ENCODE data around the gene RAPGEF1.

RAPGEF1 gene

DNA sequence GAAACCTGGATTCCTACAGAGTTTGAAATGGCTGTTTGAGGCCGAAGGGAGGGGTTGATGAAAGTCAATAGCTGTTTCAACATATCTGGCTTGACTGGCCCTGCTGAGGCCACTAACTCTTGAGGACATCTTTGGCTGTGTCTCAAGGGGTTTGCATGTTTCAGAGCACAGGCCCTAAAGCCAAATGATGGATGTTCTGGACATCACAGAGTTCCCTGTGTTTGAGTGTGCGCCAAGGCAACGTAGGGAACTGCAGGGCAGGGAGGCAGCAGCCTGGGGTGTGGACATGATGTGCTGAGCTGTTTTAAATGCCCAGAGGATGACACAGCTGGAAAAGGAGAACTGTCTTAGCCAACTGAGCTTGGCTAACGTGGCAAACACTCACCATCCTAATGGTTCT lies 89.6 kb downstream of the RAPGEF1 start:
- DNase-seq (ENCODE audit: low read depth, low spot score): no peak

DNA sequence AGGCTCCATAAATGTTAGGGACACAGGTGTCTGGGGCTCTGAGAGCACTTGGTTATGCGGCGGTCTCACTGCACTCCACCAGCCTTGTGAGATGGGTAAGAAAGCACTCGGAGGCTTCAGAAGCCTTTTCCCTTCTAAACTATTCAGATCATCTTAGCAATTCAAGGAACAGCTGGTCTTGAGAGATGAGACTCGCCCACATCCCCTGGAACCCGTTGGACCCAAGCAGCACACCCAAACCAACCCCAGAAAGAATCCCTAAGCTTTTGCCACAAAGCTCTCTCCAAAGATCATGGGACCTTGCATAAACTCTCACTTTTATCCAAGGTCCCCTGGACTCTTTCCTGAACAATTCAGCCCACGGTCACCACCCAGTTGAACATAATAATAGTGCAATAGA lies 90.2 kb downstream of the RAPGEF1 start:
- DNase-seq (ENCODE audit: low read depth, low spot score): no peak

DNA sequence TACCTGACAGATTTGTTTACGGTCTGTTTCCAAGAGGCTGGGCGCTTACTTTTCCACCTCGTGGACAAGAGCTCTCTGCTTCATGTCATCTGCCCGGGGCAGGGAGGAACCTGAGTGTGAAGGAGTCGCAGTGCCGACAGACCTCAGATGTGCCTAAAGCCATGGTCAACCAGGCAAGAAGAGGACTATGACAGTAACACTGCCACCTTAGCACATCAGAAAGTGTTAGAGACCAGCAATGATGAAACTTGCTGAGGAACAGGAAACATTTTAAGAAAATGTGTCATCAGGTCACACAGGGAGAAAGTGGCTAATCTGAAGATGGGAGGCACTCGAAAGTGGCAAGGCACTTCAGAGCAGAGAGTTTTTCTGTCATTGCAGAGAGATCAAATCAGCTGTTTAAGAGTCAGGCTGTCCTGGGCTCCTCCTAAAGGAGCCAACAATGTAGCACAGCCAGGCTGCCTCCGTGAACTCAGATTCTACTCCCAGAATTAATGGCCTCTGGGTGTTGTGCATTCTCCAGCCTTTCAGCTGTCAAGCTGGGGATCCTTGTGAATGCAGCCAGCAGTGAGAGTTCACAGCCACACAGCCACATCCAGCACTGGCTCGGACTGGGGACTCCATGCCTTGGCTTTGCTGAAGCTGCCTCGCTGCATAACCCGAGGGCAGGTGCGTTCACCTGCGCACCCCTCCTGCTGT lies 94.6 kb downstream of the RAPGEF1 start:
- no peak for DNase-seq (ENCODE audit: low read depth, low spot score)

DNA sequence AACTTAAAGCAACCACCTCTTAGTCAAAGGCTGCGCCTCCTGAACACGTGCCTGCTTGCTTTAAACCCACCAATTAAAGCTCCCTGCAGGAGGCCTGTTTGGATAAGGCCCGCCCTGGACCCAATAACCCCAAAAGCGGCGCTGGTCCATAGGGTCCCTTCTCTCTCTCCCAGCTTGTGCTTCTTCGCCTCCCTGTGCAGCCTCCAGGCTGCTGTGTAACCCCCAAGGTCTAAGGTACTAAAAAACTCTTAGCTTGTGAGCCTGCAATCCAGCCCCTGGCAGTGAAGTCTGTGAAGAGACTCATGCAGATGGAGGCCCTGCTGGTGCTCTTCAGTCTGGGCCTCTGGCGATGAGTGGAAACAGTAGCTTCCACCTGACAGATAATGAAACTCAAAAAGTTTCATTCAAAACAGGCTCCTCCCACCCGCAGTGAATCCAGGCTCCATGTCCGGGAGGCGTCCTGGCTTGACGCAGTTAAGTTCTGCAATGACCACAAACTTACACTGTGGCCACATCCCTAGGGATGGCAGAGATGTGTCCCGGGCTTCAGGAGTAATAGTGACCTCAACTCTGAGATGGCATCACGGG lies 97.3 kb downstream of the RAPGEF1 start:
- no peak for DNase-seq (ENCODE audit: low read depth, low spot score)

DNA sequence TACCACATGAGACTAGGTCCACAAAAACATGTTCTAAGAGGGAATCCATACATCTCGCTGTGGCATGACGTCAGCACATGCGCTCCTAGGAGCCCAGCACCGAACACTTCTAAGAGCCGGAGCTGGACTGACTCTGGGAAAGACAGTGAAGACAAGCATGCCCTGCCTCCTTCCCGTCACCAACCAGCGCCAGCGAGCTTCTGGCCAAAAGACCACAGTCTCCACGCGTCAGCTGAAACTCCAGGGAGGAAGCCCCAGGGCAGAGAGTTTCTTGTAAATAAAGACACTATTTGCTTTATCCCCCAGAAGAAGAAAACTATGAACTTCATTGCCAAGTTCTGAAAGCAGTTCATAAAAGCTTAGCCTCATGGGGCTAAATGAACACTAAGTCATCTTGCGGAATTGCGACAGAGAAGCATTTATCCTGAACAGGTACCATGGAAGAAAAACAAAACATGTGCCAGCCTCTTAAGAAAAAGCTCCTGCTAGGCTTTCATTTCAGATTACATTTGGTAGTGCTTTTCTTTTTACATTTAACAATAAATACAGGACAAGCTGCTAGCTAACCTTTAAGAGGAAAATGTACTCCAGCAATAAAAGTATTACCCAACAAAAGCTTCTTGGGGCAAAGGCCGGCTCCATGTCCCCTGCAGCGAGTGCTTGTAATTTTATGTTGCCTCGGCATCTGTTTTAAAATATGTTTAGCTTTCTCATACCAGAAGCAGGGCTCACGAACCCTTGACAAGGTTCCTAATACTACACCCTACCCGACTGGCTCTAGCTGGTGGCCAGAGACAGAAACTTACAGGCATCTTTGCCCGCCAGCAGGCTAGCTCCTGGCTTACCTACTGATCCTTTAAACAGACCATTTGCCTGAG lies 98.0 kb downstream of the RAPGEF1 start:
- no peak for DNase-seq (ENCODE audit: low read depth, low spot score)

DNA sequence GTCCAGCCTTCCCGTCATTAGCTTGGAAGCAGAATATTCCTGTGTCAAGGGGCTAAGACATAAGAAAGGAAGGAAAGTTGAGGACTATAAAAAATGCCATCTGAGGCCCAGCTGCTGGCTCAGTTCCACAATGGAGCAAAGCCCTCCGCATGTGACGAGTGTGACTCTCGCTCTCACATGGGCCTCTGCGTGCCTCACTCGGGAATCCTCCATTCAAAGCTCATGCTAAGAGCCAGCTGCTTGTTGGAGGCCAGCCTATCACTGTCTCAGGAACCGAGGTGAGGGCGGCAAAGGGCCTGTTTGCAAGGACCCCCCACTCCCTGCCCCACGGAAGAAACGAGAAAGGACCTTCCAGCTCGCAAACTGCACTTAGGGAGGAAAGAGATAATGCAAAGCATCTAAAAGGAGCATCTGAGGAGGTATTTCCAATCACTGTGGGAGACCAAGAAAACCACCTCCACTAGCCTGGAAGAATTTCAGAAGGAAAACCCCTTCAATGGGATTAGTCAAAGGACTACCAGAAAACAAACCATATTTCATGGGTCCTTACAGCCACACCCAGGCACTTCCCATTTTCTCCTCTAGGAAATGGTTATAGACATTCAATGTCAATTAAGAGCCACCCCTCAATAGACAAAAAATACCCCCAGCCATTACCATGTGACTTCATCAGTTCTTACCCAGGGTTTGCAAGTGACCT lies 99.3 kb downstream of the RAPGEF1 start:
- DNase-seq (ENCODE audit: low read depth, low spot score): no peak

DNA sequence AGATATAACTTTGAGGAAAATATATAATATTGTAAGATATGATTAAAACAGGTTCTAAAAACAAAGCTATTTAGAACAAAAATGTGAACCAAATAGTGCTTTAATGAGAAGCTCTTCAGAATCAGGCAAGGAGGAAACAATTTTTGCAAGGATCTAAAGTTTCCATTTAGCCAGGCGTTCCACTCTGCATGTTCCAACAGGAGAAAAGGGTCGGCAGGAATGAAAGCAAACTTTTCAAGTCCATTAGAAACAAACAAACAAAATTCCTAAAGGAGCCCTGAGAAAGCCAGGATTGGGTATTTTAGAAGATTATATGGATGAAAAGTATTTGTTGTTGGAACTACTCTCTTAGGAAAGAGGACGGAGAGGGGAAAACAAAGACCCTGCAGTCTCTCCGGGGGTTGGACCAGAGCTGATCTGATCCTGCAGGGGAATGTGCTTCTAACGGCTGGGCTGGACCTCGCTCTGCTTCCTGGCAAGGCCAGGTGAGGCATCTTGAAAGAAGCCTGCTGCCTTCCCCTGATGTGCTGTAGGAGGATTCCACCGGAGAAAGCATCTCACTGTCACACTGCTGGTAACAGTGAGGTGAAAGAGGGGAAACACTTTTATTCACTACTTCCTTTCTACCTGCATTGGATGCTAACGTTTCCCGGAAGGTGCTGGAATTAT lies 100.0 kb downstream of the RAPGEF1 start:
- DNase-seq (ENCODE audit: low read depth, low spot score): no peak

DNA sequence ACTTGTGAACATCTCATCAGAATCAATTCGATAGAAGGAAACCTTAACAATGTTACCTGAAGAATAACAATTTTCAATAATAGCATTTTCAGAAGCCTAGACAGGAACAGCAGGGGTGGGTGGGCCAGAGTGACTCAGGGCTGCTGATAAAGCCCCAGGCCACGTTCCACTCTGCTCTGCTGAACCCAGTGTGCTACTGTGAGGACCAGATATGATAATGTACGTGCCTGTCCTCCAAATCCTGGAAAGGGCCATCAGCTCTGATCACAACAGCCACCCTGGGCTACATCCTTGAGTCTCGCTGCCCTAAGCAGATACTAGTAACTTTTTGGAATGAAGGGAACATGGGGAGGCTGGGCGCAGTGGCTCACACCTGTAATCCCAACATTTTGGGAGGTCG lies 103.3 kb downstream of the RAPGEF1 start:
- no peak for DNase-seq (ENCODE audit: low read depth, low spot score)

DNA sequence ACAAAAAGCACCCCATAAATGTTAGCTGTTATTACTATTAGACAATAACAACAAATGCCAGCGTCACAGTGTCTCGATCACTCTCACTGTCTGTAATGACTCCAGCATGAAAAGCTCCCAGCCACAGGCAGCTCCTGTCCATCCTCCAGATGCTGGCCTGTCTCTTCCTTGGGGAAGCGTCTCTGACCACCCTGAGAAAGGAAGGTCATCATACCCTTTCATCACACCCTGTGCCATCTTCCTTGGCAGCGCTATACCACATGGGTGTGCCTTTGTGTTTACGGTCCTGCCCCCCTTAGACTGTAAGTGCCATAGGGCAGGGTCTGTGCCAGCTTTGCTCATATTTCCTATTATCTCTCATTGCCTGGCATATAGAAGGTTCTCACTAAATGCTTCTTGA lies 104.0 kb downstream of the RAPGEF1 start:
- DNase-seq (ENCODE audit: low read depth, low spot score): no peak

DNA sequence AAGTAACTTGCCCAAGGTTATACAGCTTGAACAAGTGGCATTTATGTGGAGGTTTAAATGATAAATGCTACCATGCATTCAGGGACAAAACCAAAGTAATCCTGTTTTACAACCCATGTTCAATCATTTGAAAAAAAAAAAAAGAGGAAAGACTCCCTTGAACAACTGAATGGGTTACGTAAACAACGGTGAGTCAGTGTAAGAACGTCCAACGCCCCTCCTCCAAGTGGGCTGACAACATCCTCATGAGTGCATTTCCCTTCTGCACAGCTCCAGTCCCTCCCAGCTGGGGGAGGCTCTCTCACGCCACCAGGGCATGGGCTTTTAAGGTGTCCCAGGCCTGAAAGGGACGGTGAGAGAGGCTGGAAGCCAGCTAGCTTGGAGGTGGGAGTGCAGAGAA lies 104.6 kb downstream of the RAPGEF1 start:
- DNase-seq (ENCODE audit: low read depth, low spot score): peak; percentile 40

DNA sequence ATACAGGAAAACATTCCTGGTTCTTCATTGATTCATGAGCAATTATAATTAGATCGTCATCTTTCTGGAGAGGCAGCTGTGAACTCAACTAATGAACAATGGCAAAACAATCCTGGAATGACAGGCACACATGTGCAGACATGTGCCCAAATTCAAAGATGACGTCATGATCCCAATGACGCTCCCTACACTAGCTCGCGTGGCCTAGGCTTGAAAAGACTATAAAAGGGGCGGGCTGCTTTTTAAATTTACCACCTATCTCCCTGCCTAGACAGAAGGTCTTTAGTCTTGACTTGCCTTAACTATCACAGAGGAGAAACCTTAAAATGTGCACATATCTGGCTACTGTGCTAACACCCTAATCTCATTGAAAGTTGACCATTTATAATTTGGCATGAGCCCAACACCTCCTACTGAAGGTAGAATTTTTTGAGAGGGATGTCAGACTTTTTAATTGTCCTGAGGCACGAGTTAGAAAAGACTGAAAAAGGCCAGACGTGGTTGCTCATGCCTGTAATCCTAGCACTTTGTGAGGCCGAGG lies 106.3 kb downstream of the RAPGEF1 start:
- DNase-seq (ENCODE audit: low read depth, low spot score): no peak

DNA sequence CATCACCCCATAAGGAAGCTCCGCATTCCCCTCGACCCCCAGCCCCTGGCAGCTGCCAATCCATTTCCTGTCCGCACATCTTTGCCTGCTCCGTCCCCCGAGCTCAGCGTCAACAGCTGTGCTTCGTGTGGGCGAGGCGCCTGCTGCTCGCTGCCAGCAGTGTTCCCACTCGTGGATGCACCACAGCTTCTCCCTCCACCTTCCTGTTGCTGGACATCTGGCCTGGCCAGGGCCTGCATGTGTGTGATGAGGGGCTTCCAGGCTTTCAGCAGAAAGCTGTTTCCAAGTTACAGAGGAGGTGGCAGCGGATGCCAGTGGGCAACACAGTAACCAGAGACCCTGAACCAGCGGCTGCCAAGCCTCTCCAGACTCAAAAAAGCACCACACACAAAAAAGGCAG lies 108.6 kb downstream of the RAPGEF1 start:
- DNase-seq (ENCODE audit: low read depth, low spot score): no peak

DNA sequence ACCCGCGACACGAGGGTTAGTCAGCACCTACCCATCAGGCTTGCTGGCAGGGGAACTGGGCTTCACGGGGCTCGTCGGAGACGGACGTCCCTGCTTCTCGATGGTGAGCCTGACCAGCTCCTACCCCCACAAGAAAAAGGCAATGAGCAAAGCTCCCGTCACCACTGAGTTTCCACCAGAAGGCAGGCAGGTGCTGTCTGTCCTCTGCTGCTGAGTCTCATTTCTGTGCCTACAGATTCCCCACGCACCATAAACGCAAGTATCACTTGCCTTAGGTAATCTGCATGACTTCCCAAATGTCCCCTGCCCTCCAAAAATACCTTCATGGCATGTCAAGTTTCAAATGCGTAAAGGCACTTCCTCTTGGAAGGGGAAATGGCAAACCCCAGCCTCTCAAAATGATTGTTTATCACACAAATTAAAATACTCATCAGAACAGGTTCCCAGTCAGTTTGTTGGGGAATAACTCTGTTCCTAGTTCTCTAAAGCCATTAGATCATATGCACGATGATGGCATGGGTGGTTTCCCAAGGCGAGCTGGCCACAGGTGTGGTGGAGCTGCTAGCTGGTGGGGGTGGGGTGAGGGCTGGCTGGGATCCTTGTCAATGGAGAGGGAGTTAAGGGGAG lies 109.6 kb downstream of the RAPGEF1 start:
- no peak for DNase-seq (ENCODE audit: low read depth, low spot score)

DNA sequence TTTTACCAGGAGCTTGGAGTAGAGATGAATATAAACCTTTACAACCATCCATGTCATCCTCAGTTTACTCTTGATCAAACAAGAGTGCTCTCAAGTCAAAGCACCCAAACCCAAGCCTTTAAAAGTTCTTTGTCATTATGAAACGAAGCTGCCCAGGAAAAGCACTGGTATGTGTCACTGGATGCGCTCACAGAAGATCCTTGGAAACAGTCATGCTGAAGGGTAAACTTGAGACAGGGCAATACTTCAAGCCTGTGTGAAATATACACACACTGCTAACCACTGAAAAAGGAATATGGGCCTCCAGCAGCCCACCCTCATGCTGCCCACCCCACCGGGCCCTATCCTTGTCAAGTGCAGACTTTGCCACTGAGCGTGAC lies 110.1 kb downstream of the RAPGEF1 start:
- DNase-seq (ENCODE audit: low read depth, low spot score): no peak

DNA sequence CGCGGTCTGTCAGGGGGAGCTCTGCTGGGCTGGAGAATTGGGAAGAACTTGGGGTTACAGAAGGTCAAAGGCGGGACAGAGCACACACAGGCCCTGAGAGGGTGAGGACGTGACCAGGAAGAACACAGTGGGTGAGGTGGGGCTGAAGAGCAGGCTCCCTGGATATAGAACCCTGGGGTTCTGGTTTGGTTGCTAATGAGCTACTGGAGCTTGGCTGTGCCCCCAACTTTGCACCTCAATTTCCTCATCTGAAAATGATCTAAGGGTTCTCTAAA lies 110.7 kb downstream of the RAPGEF1 start:
- DNase-seq (ENCODE audit: low read depth, low spot score): no peak

DNA sequence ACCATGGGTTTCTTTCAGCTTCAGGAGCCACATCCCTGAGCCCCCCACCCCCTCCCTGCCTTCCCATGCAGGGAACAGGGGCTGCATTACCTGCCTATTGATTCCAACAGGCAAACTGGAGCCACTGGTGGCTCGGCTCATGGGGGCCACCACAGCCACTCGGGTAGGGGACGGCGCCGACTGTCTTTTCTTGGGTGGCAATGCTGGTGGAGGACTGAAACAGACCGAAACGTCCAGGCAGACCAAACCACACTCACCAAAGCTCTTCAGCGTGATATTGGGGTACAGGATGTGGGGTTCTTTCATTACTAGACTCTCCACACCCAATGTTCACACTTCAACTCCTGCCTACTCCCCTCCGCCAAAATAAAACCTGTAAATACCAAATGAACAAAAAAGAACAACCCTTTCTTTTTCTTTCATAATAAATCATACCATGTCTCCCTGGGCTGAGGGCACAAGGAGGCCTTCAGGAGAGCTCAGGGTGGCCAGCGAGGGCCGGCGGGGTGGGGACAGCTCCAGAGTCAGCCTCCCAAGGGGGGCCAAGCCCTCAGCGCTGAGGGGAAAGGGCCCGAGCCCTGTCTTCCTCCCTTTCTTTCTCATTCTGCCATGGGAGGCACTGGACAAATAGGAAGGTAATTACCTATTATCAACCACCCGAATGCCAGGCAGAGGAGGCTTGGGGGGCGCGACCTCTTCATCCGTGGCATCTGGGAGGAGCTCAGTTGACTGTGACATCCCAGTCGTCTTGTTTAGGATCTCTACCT lies 111.2 kb downstream of the RAPGEF1 start:
- DNase-seq (ENCODE audit: low read depth, low spot score): no peak

DNA sequence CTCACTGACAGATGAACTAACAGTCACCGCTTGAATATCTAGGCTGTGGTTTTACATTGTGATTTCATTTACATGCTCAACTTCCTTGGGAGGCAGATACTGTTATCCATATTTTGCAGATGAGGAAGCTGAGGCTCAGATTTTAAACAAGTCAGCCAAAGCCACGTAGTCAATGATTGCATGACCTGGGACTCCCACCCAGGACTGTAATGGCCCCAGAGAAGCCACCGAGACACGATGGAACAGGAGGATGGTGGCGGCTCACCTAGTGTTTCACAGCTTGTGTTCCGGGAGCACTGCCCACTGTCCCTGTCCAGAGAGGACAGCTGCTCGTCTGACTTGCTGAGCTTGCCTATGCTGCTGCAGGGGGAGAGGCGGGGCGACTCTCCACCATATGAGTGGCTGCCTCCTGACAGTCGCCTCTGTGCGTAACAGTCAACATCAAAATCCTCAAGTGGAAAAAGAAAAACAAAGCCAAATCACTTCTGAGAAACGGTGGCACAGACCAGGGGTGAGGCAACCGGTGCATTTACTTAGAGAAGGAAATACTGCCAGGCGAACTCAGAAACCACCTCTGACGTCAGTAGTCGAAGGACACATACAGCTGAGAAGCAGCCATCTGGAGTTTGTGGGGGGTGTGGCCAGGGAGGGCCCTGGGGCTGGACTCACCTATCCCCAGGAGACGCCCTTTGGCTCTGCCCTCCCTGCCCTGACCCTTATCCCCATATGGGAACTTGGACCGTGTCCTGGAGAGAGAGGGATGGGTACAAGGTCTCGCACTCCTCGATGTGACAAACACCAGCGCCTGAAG lies 112.0 kb downstream of the RAPGEF1 start:
- DNase-seq (ENCODE audit: low read depth, low spot score): no peak

DNA sequence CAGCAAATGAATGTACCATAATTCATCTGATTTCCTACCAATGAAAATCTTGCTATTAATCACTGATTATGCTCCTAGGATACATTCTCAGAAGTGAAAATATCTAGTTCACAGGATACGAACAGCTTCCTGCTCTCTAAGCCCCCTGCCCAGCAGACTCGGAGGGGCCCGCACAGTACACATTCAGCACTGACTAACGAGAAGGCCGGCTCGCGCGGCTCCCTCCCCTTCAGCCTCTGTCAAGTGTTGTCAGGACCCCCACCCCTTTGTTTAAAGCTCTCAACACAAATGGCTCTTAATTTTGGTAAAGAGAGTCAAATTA lies 112.6 kb downstream of the RAPGEF1 start:
- no peak for DNase-seq (ENCODE audit: low read depth, low spot score)

DNA sequence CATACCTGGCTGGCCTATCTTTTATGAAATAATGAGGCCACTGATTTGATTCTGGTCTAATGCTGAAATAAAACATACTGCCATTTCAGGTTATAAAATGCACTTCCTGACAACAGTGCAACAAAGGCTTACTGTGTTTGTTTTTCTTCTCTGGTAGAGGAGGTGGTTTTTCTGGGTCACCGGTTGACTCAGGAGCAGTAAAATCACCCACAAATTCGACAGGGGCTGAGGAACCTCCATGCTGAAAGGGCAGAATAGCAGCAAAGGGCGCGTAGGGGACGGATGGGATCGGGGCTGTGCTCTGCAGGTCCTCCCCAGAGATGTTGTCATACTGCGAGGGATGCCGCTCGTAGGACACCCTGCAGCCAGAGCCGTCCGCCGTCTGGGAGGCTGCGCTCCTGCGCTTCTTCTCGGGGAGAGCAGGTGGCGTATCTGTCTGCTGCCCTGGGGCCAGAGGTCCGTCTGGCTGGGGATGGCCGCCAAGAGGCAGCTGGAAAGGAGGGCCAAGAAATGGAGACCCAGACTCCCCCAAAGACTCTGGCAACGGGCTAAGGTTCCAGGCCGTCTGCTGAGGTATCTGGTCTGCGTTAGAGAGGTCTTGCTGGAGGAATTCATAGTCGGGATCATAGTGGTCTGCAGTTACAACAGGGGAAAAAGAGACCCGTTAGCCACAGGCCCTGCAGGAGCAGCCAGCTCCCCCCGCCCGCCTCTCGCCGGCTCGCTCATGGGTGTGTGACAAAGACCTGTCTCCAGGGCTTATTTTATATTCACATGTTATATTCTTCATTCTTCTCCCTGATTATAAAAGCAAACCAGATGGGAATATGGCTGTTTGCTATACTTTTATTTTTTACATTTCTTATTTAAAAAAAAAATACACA lies 113.8 kb downstream of the RAPGEF1 start:
- DNase-seq (ENCODE audit: low read depth, low spot score): no peak

All from iPS DF 19.7 (cell line).